Neural progenitor cell (in vitro differentiated cells): ENCODE measurements around the gene P2RX3.

Experiments used
- CTCF ChIP-seq: fragments of 200-600 bp; sonication (generic); IDR thresholded peaks from 2 replicates; pipeline ENCODE4 v1.5.1; 2017; ENCODE audit warnings: antibody characterized with exemption, mild to moderate bottlenecking
- EZH2 ChIP-seq: fragments of 200-600 bp; sonication (generic); IDR thresholded peaks from 2 replicates; pipeline ENCODE4 v1.6.1; 2017; ENCODE audit warnings: antibody characterized with exemption, mild to moderate bottlenecking, moderate library complexity
- EZH2phosphoT487 ChIP-seq: fragments of 200-600 bp; sonication (generic); IDR thresholded peaks from 2 replicates; pipeline ENCODE4 v1.6.1; 2017; ENCODE audit warnings: antibody characterized with exemption

- no peak for TF ChIP-seq EZH2
- TF ChIP-seq CTCF: no peak
- TF ChIP-seq EZH2phosphoT487: no peak
Observed at GRCh38 chr11:57410287-57410686, 72.1 kb downstream of the P2RX3 start.
